ENCODE measurements around the gene NEK4. TPM values are rescaled to one million over a fixed set of nuclear protein-coding genes. Genes with fewer than 3 reads are reported as not detected.
"Not testable (repeated sequence)": the region's sequence is repeated elsewhere in the genome, so short reads cannot be mapped to it uniquely, and the experiment has no call there.

NEK4 gene
- polyA plus RNA-seq, 3 donors, result 29.0 to 31.2 (median 29.2) TPM

GRCh38 chr3:52769786-52770455 lies 819 bp downstream of the NEK4 start:
- peak in 3 of 11 donors; percentile 0 to 6 (median 3) for DNase-seq (ENCODE audit: extremely low read depth in 1 of 11, low read depth in 9 of 11, low spot score in 4 of 11)

- no peak for DNase-seq (ENCODE audit: extremely low read depth in 1 of 11, low read depth in 9 of 11, low spot score in 4 of 11)
Observed at GRCh38 chr3:52763466-52763865, 7.3 kb downstream of the NEK4 start.

- DNase-seq (ENCODE audit: extremely low read depth in 1 of 11, low read depth in 9 of 11, low spot score in 4 of 11), result no peak
Observed at GRCh38 chr3:52756141-52756540, 14.6 kb downstream of the NEK4 start.

DNA sequence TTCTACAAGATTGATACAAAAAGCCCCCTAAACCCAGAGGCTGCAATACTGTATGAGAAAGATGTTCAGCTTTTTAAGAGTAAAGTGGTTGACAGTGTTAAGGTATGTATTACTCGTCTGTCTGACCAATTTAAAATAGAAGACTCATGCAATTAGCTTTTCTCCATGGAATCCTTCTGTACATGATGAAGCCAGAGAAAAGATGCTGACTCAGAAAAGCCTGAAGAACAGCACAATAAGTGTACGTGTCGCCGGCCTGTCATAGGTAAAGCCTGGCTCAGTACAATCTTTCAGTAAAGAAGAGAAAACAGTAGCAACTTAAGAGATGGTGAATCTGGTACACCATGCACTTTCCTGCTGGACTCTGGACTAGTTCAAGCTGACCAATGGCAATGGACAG lies 16.4 kb downstream of the NEK4 start:
- no peak for DNase-seq (ENCODE audit: extremely low read depth in 1 of 11, low read depth in 9 of 11, low spot score in 4 of 11)

- no peak for DNase-seq (ENCODE audit: extremely low read depth in 1 of 11, low read depth in 9 of 11, low spot score in 4 of 11)
Observed at GRCh38 chr3:52752045-52752660, 18.6 kb downstream of the NEK4 start.

GRCh38 chr3:52743721-52744120 lies 27.0 kb downstream of the NEK4 start:
- no peak for DNase-seq (ENCODE audit: extremely low read depth in 1 of 11, low read depth in 9 of 11, low spot score in 4 of 11)

DNA sequence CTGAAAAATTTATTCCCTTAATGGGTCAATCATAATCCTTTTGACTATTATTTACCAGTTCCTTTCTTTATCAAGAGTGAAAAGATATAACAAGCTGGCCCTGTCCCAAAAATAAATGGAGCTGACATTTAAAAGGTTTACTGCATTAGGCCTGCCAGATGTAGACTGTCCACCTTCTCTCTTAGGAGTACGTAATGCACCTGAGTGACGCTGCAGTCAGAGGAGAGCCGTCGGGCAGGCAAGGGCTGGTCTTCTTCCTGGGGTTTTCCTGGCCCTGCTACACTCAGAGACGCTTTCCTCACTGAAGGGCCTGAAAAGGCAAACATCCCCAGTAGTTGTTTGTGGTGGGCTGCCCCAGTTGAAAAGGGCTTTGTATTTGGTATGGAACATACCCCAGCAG lies 27.6 kb downstream of the NEK4 start:
- no peak for DNase-seq (ENCODE audit: extremely low read depth in 1 of 11, low read depth in 9 of 11, low spot score in 4 of 11)

DNA sequence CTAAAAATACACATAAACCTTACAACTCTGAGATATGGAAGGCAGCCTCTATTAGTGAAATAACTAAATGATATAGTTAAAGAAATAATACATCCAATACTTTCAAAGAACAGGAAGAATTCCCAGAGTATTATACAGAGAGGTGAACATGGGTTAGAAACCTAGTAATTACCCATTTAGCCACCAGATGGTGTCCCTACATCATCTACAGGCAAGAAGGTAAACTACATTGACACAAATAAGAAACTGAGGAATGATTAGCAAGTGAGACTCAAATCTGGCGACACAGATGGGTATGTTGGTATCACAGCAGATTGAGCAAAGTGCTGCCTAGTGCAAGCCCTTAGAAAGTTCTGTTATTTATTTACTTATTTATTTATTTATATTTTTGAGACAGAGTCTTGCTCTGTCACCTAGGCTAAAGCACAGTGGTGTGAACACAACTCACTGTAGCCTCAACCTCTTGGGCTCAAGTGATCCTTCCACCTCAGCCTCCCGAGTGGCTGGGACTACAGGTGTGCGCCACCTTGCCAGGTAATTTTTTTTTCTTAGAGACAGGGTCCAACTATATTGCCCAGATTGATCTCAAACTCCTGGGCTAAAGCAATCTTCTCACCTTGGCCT lies 28.2 kb downstream of the NEK4 start:
- DNase-seq (ENCODE audit: extremely low read depth in 1 of 11, low read depth in 9 of 11, low spot score in 4 of 11), result peak in 6 of 11 donors; percentile 1 to 18 (median 6)

DNA sequence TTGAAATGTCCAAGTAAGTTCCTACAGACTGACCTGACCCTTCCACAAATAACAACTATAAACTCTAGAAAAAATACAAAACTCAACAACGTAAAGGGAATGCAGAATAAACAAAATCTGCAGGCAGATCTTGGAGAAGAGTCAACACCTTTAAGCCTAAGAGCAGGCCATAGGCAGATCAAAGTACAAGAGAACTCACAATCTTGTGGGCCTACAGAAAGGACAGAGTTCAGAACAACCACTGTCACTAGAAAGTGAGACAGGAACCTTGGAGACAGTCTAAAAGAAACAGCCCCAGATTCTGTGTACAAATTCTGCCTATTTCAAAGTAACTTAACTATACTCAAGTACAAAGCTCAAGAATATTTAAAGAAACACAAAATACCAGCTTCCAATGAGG lies 31.0 kb downstream of the NEK4 start:
- DNase-seq (ENCODE audit: extremely low read depth in 1 of 11, low read depth in 9 of 11, low spot score in 4 of 11), result no peak

DNA sequence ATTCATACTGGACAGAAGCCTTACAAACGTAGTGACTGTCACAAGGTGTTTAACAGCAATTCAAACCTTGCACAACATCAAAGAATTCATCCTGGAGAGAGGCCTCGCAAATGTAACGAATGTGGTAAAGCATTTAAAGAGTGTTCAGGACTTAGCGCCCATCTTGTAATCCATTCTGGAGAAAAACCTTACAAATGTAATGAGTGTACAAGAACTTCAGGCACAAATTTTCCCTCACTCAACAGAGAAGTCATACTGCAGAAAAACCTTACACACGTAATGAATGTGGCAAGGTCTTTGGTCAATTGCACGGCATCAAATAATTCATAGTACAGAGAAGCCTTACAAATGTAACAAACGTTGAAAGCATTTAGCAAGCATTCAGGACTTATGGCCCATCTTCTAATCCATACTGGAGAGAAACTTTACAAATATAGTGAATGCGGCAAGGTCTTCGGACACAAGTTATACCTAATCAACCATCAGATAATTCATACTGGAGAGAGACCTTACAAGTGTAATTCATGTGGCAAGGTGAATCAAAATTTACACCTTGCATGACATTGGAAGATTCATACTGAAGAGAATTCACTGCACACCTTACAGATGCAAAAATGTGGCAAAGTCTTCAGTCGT lies 37.4 kb downstream of the NEK4 start:
- DNase-seq (ENCODE audit: extremely low read depth in 1 of 11, low read depth in 9 of 11, low spot score in 4 of 11), result no peak

DNA sequence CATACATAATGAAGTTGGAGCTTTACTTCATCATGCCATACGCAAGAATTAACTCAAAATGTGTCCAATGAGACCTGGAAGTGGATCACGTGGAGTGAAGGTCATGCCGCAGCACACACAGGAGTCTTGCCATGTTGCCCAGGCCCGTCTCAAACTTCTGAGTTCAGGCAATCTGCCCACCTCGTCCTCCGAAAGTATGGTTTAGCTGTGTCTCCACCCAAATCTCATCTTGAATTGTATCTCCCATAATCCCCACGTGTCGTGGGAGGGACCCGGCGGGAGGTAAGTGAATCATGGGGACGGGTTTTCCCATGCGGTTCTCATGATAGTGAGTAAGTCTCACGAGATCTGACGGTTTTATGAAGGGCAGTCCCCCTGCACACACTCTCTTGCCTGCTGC lies 39.1 kb downstream of the NEK4 start:
- no peak for DNase-seq (ENCODE audit: extremely low read depth in 1 of 11, low read depth in 9 of 11, low spot score in 4 of 11)

DNA sequence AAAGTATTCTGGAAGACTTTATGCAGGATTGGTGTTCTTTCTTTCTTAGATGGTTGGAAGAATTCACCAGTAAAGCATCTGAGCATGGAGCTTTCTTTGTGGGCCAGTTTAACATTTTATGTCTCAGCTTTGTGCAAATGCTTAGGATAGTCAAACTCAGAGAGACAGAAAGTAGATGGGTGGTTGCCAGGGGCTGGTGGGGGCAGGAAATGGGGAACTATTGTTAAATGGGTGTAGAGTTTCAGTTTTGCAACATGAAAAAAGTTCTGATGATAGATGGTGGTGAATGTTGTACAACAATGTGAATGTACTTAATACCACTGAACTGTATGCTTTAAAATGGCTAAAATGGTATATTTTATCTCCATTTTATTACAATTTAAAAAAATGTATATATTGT lies 40.1 kb downstream of the NEK4 start:
- DNase-seq (ENCODE audit: extremely low read depth in 1 of 11, low read depth in 9 of 11, low spot score in 4 of 11), result no peak

DNA sequence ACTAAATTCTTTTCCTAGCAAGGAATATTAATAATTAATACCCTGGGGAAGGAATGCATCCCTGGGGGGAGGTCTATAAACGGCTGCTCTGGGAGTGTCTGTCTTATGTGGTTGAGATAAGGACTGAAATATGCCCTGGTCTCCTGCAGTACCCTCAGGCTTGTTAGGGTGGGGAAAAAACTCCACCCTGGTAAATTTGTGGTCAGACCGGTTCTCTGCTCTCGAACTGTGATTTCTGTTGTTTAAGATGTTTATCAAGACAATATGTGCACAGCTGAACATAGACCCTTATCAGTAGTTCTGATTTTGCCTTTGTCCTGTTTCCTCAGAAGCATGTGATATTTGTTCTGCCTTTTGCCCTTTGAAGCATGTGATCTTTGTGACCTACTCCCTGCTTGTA lies 42.0 kb downstream of the NEK4 start:
- not testable (repeated sequence) for DNase-seq (ENCODE audit: extremely low read depth in 1 of 11, low read depth in 9 of 11, low spot score in 4 of 11)

DNA sequence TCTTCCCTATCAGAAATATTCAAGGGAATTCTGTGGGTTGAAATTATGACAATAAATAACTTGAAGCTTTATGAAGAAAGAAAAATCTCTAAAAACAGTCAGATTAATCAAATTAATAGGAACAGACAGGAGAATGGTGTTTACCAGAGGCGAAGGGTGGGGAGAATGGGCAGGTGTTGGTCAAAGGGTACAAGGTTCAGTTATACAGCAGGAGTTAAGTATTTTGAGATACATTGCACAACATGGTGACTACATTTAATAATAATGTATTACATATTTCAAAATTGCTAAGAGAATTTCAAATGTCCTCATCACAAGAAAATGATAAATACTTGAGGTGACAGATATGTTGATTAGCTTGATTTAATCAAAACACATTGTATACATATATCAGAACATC lies 46.2 kb downstream of the NEK4 start:
- no peak for DNase-seq (ENCODE audit: extremely low read depth in 1 of 11, low read depth in 9 of 11, low spot score in 4 of 11)

- no peak for DNase-seq (ENCODE audit: extremely low read depth in 1 of 11, low read depth in 9 of 11, low spot score in 4 of 11)
Observed at GRCh38 chr3:52723935-52724334, 46.8 kb downstream of the NEK4 start.

DNA sequence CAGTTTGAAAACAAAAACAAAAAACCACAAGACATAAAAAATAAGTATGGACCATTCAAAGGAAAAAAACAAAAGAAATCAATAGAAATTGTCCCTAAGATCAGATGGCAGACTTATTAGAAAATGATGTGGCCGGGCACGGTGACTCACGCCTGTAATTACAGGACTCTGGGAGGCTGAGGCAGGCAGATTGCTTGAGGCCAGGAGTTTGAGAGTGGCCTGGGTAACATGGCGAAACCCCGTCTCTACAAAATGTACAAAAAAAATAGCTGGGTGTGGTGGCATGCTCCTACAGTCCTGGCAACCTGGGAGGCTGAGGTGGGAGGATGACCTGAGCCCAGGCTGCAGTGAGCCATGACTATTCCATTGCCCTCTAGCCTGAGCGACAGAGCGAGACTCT lies 48.2 kb downstream of the NEK4 start:
- no peak for DNase-seq (ENCODE audit: extremely low read depth in 1 of 11, low read depth in 9 of 11, low spot score in 4 of 11)

- DNase-seq (ENCODE audit: extremely low read depth in 1 of 11, low read depth in 9 of 11, low spot score in 4 of 11), result no peak
Observed at GRCh38 chr3:52721730-52722008, 49.1 kb downstream of the NEK4 start.

DNA sequence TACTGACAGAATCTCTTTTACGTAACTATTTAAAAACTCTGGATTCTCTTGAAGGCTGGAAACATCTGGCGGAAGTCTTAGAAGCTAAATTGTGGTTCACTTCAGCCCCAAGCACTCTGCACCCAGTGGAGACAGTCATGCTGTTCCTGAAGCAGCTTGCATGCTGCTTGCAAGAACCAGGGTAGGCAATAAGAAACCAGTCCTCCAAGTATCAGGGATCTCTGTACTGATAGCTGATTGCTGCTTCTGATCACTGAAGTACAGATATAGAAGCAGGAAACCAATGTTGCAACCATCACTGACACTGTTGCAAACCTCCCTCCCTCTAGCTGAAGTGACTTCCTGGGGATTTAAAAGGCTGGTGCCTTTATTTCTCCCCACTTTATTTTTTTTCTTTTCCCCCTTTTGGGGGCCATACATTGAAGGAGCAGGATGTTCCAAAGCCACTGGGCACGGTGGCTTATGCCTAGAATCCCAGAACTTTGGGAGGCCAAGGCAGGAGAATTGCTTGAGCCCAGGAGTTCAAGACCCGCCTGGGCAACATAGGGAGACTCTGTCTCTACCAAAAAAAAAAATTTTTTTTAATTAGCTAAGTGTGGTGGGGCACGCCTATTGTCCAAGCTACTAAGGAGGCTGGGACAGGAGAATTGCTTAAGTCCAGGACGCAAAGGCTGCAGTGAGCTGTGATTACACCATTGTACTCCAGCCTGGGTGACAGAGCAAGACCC lies 49.6 kb downstream of the NEK4 start:
- no peak for DNase-seq (ENCODE audit: extremely low read depth in 1 of 11, low read depth in 9 of 11, low spot score in 4 of 11)

DNA sequence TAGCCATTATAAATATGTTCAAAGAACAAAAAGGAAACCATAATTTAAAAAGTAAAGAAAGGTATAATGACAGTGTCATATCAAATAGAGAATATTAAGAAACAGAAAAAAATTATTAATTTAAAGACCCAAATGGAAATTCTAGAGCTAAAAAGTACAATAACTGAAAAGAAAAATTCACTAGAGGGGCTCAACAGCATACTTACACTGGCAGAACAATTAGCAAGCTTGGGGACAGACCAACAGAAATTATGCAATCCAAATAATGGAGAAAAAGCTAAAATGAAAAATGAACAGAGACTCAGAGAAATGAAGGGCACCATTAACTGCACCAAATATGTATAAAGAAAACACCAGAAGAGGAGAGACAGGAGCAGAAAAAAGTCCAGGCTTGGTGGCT lies 51.1 kb downstream of the NEK4 start:
- DNase-seq (ENCODE audit: extremely low read depth in 1 of 11, low read depth in 9 of 11, low spot score in 4 of 11), result no peak

Measured in renal cortex interstitium (tissue), 11 donors.